GM10266 (cell line): ENCODE data around the gene TJAP1.
A peak's percentile ranks its signal among the peaks of the same experiment; 100 is the strongest.

Source experiments
- DNase-seq: peaks from one replicate; pipeline ENCODE4 v3.0.0; 2012; ENCODE audit errors: extremely low spot score
- TF ChIP-seq, protein P1 (sequence below): IDR thresholded peaks from 2 replicates; pipeline ENCODE4 v1.5.1; 2012; ENCODE audit warnings: mild to moderate bottlenecking, low read depth; ENCODE audit not compliant: control insufficient read depth, insufficient read depth; ENCODE audit errors: missing control alignments

TJAP1 gene

DNA sequence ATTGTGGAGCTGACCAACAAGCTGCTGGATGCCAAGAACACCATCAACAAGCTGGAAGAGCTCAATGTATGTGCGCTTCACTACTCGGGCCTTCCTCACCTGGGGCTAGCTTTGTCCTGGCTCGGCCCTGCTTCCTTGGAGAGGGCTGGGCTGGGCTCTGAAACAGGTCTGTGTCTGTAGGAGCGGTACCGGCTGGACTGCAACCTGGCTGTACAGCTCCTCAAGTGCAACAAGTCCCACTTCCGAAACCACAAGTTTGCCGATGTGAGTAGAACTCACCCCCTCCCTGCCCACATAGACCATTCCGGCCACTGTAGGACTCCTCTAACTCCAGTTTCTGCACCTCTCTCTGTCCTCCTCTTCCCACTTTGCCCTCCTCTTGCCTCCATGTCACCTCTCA, 26.1 kb downstream of the TJAP1 start:
- TF ChIP-seq, protein P1, sequence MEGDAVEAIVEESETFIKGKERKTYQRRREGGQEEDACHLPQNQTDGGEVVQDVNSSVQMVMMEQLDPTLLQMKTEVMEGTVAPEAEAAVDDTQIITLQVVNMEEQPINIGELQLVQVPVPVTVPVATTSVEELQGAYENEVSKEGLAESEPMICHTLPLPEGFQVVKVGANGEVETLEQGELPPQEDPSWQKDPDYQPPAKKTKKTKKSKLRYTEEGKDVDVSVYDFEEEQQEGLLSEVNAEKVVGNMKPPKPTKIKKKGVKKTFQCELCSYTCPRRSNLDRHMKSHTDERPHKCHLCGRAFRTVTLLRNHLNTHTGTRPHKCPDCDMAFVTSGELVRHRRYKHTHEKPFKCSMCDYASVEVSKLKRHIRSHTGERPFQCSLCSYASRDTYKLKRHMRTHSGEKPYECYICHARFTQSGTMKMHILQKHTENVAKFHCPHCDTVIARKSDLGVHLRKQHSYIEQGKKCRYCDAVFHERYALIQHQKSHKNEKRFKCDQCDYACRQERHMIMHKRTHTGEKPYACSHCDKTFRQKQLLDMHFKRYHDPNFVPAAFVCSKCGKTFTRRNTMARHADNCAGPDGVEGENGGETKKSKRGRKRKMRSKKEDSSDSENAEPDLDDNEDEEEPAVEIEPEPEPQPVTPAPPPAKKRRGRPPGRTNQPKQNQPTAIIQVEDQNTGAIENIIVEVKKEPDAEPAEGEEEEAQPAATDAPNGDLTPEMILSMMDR: no peak
- no peak for DNase-seq

- TF ChIP-seq, protein P1: no peak
- DNase-seq: no peak
Measured at GRCh38 chr6:43504756-43505593, 27.6 kb downstream of the TJAP1 start.

- TF ChIP-seq, protein P1: no peak
- no peak for DNase-seq
Measured at GRCh38 chr6:43505718-43506117, 28.3 kb downstream of the TJAP1 start.

DNA sequence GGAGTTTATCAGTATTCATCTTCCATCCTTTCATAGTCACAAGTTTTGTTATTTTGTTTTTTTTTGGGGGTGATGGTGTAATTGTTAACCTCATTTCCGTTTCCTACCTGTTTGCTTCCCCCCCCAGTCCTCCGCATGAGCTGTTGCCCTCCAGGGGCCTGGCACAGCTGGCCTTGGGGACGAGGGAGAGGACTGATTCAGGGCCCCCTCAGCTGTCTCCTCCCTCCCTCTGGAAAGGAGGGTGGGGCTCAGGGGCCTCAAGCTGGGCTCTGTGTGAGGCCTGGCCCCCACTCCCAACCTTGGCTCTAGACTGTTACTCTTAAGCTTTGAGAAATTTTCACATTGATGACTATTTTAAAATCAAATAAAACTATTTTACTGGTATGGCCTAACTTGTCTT, 28.8 kb downstream of the TJAP1 start:
- TF ChIP-seq, protein P1: no peak
- no peak for DNase-seq

DNA sequence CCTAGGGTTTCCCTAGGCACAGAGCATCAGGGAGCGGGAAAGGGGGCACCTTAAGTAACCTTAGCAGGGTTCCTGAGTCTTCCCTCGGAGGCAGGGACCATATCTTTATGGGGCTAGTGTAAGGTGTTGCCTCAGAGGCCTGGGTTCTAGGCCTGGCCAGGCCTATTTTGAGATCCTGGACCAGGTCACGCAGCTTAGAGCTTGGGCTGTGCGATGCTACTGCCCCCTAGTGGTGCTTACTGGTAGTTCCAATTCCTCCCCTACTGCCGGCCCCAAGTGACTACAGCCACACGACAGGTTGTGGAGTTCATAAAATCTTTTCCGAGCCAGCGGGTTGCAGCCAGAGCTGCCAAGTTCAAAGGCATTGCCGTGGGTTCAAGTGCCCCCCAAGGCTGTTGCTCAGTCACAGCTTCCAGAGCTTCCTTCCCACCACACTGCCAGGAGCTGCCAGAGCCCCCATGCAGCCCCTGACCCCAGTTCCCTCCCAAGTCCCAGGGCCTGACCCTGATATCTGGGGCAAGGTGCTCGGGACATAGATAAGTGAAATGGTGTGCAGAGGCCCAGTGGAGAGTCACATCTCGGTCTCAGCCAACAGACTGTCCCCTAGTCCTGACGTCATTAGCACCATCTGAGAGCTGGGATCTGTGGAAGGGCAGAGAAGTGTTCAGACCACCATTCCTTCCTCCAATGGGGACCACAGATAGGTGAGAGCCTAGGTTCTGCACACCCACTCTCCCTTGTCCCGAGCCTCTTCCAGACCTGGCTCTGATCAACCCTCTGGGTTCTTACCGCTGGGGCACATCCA, 29.5 kb downstream of the TJAP1 start:
- TF ChIP-seq, protein P1: peak; percentile 90
- DNase-seq: peak; percentile 90

- TF ChIP-seq, protein P1: no peak
- DNase-seq: no peak
Measured at GRCh38 chr6:43508481-43509141, 31.2 kb downstream of the TJAP1 start.
